ENCODE data around the gene ANKRD55. TPM values are rescaled to one million over a fixed set of nuclear protein-coding genes. Genes with fewer than 3 reads are reported as not detected.

Gene ANKRD55
- total and polyA plus RNA-seq, 2 donors (not counting 3 experiments of a cell fraction or from before 2014, with no cell fraction given), result 1.4 to 2.1 TPM

DNA sequence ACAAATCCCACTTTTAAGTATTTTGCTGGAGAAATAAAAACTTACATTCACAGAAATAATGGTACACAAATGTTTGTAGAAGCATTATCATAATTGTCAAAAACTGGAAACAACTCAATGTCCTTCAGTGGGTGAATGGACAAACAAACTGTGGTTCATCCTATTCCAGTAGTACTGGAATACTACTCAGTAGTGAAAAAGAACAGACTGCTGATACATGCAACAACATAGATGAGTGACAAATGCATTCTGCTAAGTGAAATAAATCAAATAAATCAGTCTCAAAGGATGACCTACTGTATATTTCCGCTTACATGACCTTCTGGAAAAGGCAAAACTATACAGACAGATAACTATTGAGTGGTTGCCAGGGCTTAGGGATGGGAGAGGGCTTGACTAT lies 114.1 kb downstream of the ANKRD55 start:
- TF ChIP-seq FOS (IDR thresholded peaks at IDR 0.05; ENCODE audit: borderline replicate concordance, insufficient read depth, low read length), result no peak
- ChIA-PET CTCF (no interaction called here), POLR2A (no interaction called here)
- Histone ChIP-seq H3K9ac (replicated peaks; ENCODE audit: extremely low read depth, insufficient read depth, low read length) (no peak overlapping the region), H2AFZ (ENCODE audit: low read depth, low read length) (no peak overlapping the region), H3K79me2 (ENCODE audit: control insufficient read depth, insufficient read depth, low read length) (no peaks in the 10 kb centered on the region), H3K36me3 (ENCODE audit: control insufficient read depth in 2 of 2, extremely low read depth in 1 of 2, insufficient read depth in 2 of 2, low read length in 2 of 2) (no peaks in the 10 kb centered on the region), H3K27ac (ENCODE audit: insufficient read depth, low read depth, low read length) (no peak overlapping the region), H4K20me1 (replicated peaks; ENCODE audit: control insufficient read depth, extremely low read depth, insufficient read depth, low read length) (no peaks in the 10 kb centered on the region), H3K4me3 (replicated peaks in 1 of 3; ENCODE audit: insufficient read depth in 1 of 3, low read depth in 1 of 3, low read length in 3 of 3) (no peak overlapping the region), H3K4me1 (ENCODE audit: control insufficient read depth, extremely low read depth, insufficient read depth, low read length) (peaks cover 21% of the 10 kb centered on the region), H3K9me1 (replicated peaks; ENCODE audit: control insufficient read depth, extremely low read depth, insufficient read depth, low read length) (no peaks in the 10 kb centered on the region), H3K27me3 (ENCODE audit: control insufficient read depth in 2 of 2, insufficient read depth in 2 of 2, low read length in 2 of 2) (no peaks in the 10 kb centered on the region), H3K9me3 (replicated peaks; ENCODE audit: control insufficient read depth, insufficient read depth, low read length) (no peaks in the 10 kb centered on the region), H3K4me2 (ENCODE audit: insufficient read depth, low read length) (no peak overlapping the region)
- BruUV-seq (replicated peaks), result no TSS peak
- DNase-seq (ENCODE audit: low read depth, low spot score), result no peak
- dilution Hi-C loops (cut with MboI; ENCODE audit: extremely low pct_ligation_motif_present, low sequenced_read_pairs), result no loop called here
- FAIRE-seq, result no peak
- intact Hi-C loops (cut with micrococcal nuclease), result no loop called here

- POLR2A ChIA-PET, result no interaction called here
- no TSS peak for BruUV-seq (replicated peaks)
- H2AFZ ChIP-seq (ENCODE audit: low read depth, low read length), result peak overlapping the region; percentile 45
Measured at GRCh38 chr5:56116599-56117141, 116.5 kb downstream of the ANKRD55 start.

More at GRCh38 chr5:56116599-56117141, 116.5 kb downstream of the ANKRD55 start:
- no peaks in the 10 kb centered on the region for H3K36me3 ChIP-seq (ENCODE audit: control insufficient read depth in 2 of 2, extremely low read depth in 1 of 2, insufficient read depth in 2 of 2, low read length in 2 of 2)
- no peak overlapping the region for H3K4me3 ChIP-seq (replicated peaks in 1 of 3; ENCODE audit: insufficient read depth in 1 of 3, low read depth in 1 of 3, low read length in 3 of 3)
- peak overlapping the region; percentile 27 for H3K4me2 ChIP-seq (ENCODE audit: insufficient read depth, low read length)
- no peaks in the 10 kb centered on the region for H3K9me1 ChIP-seq (replicated peaks; ENCODE audit: control insufficient read depth, extremely low read depth, insufficient read depth, low read length)
- no peaks in the 10 kb centered on the region for H4K20me1 ChIP-seq (replicated peaks; ENCODE audit: control insufficient read depth, extremely low read depth, insufficient read depth, low read length)
- H3K27me3 ChIP-seq (ENCODE audit: control insufficient read depth in 2 of 2, insufficient read depth in 2 of 2, low read length in 2 of 2), result no peaks in the 10 kb centered on the region
- intact Hi-C loops (cut with micrococcal nuclease) (no loop called here), dilution Hi-C loops (cut with MboI; ENCODE audit: extremely low pct_ligation_motif_present, low sequenced_read_pairs) (no loop called here)
- FAIRE-seq (peak; percentile 84), DNase-seq (ENCODE audit: low read depth, low spot score) (peak; percentile 78)
- no peak overlapping the region for H3K9ac ChIP-seq (replicated peaks; ENCODE audit: extremely low read depth, insufficient read depth, low read length)
- TF ChIP-seq POLR2AphosphoS5 (IDR thresholded peaks at IDR 0.05; ENCODE audit: insufficient read depth, low read depth, low read length) (peak; percentile 54), EZH2 (IDR thresholded peaks at IDR 0.05; ENCODE audit: borderline replicate concordance, low read depth, low read length, severe bottlenecking) (no peak), POLR2A (IDR thresholded peaks at IDR 0.05; ENCODE audit: low read depth, low read length) (peak; percentile 33), GATA2 (IDR thresholded peaks at IDR 0.05; ENCODE audit: insufficient read depth, insufficient read length, low read depth, low read length) (no peak), JUN (IDR thresholded peaks at IDR 0.05; ENCODE audit: borderline replicate concordance, insufficient read depth, insufficient read length, low read depth) (no peak), MYC (IDR thresholded peaks at IDR 0.05; ENCODE audit: low read depth, low read length) (no peak), FOS (IDR thresholded peaks at IDR 0.05; ENCODE audit: borderline replicate concordance, insufficient read depth, low read length) (no peak), CTCF (IDR thresholded peaks at IDR 0.05; ENCODE audit: extremely low read depth in 1 of 2, insufficient read depth in 1 of 2, low read depth in 1 of 2, low read length in 2 of 2) (no peak)
- TF ChIP-seq, protein P1, sequence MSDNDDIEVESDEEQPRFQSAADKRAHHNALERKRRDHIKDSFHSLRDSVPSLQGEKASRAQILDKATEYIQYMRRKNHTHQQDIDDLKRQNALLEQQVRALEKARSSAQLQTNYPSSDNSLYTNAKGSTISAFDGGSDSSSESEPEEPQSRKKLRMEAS (IDR thresholded peaks at IDR 0.05; ENCODE audit: insufficient read depth, insufficient read length), result no peak
- H3K79me2 ChIP-seq (ENCODE audit: control insufficient read depth, insufficient read depth, low read length), result no peaks in the 10 kb centered on the region
- CTCF ChIA-PET, result interaction anchor here (0.7 to 1.3 kb wide), 12 partner anchors 14 to 722 kb away, joined by 3 to 4 read pairs (median 3); no protein-coding TSS in a partner anchor
- peak overlapping the region; percentile 9 for H3K27ac ChIP-seq (ENCODE audit: insufficient read depth, low read depth, low read length)
- no peaks in the 10 kb centered on the region for H3K9me3 ChIP-seq (replicated peaks; ENCODE audit: control insufficient read depth, insufficient read depth, low read length)
- H3K4me1 ChIP-seq (ENCODE audit: control insufficient read depth, extremely low read depth, insufficient read depth, low read length), result peaks cover 9% of the 10 kb centered on the region

Data from endothelial cell of umbilical vein (primary cell).